ENCODE data around the gene ADORA2B.

GRCh38 chr17:15907290-15907689 is 37.6 kb upstream of the ADORA2B start:
- TF ChIP-seq MAX (IDR thresholded peaks at IDR 0.05) = no peak
- no peak for TF ChIP-seq TAF1 (IDR thresholded peaks at IDR 0.05; ENCODE audit: low read depth)
- no peak for TF ChIP-seq CEBPB (IDR thresholded peaks at IDR 0.05)
- TF ChIP-seq NFIC (IDR thresholded peaks at IDR 0.05) = no peak
- TF ChIP-seq RAD21 (IDR thresholded peaks at IDR 0.05; ENCODE audit: low read depth) = no peak
- no peak for TF ChIP-seq TEAD4 (IDR thresholded peaks at IDR 0.05)
- no peak for TF ChIP-seq CREB1 (IDR thresholded peaks at IDR 0.05; ENCODE audit: low read depth)
- TF ChIP-seq USF1 (IDR thresholded peaks at IDR 0.05) = no peak
- no peak for TF ChIP-seq FOXM1 (IDR thresholded peaks at IDR 0.05; ENCODE audit: borderline replicate concordance, low read depth)
- TF ChIP-seq ZBTB7A (IDR thresholded peaks at IDR 0.05; ENCODE audit: low read depth) = no peak
- no peak for TF ChIP-seq EP300 (IDR thresholded peaks at IDR 0.05; ENCODE audit: borderline replicate concordance)

Measured in Ishikawa (cell line).